NB4 (cell line): ENCODE data around the gene FREM1.

ENCODE experiments used
- CTCF ChIP-seq: IDR thresholded peaks from one replicate; pipeline ENCODE4 v1.5.1; 2012; ENCODE audit warnings: low read depth, low read length
- POLR2A ChIP-seq: IDR thresholded peaks from 2 replicates; pipeline ENCODE4 v1.6.1; 2011; ENCODE audit warnings: mild to moderate bottlenecking; ENCODE audit not compliant: insufficient read length; ENCODE audit errors: extremely low read depth

GRCh38 chr9:14780693-14781092, 129.5 kb downstream of the FREM1 start:
- no peak for TF ChIP-seq CTCF
- no peak for TF ChIP-seq POLR2A
